HepG2 (cell line): ENCODE data around the gene BUB1B.
"Not testable (repeated sequence)": the region's sequence is repeated elsewhere in the genome, so short reads cannot be mapped to it uniquely, and the experiment has no call there.

Source experiments
- HNRNPUL1 ChIP-seq: fragments of 200-400 bp; formaldehyde crosslinking; IDR thresholded peaks from 2 replicates; pipeline ENCODE4 v1.6.1; 2017; ENCODE audit warnings: low read depth, mild to moderate bottlenecking, low read length, moderate library complexity
- MAFK ChIP-seq, 2 experiments: IDR thresholded peaks in 1 of 2; conservative IDR thresholded peaks in 1 of 2; 2 replicates each; pipeline ENCODE4 v1.6.1; 2011; ENCODE audit warnings: improper control_type of control experiment in 2 of 2, low read length in 2 of 2
- MED1 ChIP-seq: sonication (generic); formaldehyde crosslinking; IDR thresholded peaks from 2 replicates; pipeline ENCODE4 v1.4.0; 2020; ENCODE audit warnings: missing genetic modification reagents
- MIER2 ChIP-seq: IDR thresholded peaks from 2 replicates; pipeline ENCODE4 v1.6.1; 2016; ENCODE audit warnings: missing biosample characterization, missing genetic modification reagents
- NBN ChIP-seq: fragments of 450-650 bp; conservative IDR thresholded peaks from 2 replicates; pipeline ENCODE4 v1.6.1; 2017
- POLR2AphosphoS5 ChIP-seq: IDR thresholded peaks from 2 replicates; pipeline ENCODE4 v1.6.1; 2012; ENCODE audit warnings: low read depth, low read length
- SRF ChIP-seq: IDR thresholded peaks from 2 replicates; pipeline ENCODE4 v1.6.1; 2011; ENCODE audit warnings: mild to moderate bottlenecking, low read depth, low read length, moderate library complexity
- TRIM24 ChIP-seq: sonication (generic); formaldehyde crosslinking; IDR thresholded peaks from 2 replicates; pipeline ENCODE4 v1.8.0; 2022; ENCODE audit warnings: mild to moderate bottlenecking, missing genetic modification reagents
- USF2 ChIP-seq, 2 experiments: sonication (generic) in 1 of 2; formaldehyde crosslinking in 1 of 2; IDR thresholded peaks; 2 replicates each; pipeline versions ENCODE4 v1.5.1 to v1.6.1; 2011 to 2020; ENCODE audit warnings: borderline replicate concordance in 1 of 2, low read depth in 1 of 2, low read length in 1 of 2, mild to moderate bottlenecking in 1 of 2, missing genetic modification reagents in 1 of 2, moderate library complexity in 1 of 2

GRCh38 chr15:40123863-40124262 is 37.0 kb upstream of the BUB1B start:
- not testable (repeated sequence) for TF ChIP-seq POLR2AphosphoS5; HNRNPUL1; TRIM24 (CRISPR knock-in tag); MAFK (conservative IDR thresholded peaks at IDR 0.05 in 1 of 2, IDR thresholded peaks at IDR 0.05 in 1 of 2; ENCODE audit: low read length in 2 of 2); USF2 (IDR thresholded peaks at IDR 0.05; ENCODE audit: low read depth, low read length); USF2 (CRISPR knock-in tag; IDR thresholded peaks at IDR 0.05; ENCODE audit: borderline replicate concordance); SRF; MIER2 (CRISPR knock-in tag); MED1 (CRISPR knock-in tag); NBN
